ENCODE measurements around the gene RGR.

Gene RGR

GRCh38 chr10:84244651-84245270, at the start of gene RGR:
Gene RGR (plus strand): TSS chr10:84245053. CDS start chr10:84245091, 38 bp downstream.
- DNase-seq (ENCODE audit: low read depth in 2 of 2, low spot score in 1 of 2), result no peak

GRCh38 chr10:84196083-84196482, 48.8 kb upstream of the RGR start:
- no peak for DNase-seq (ENCODE audit: low read depth in 2 of 2, low spot score in 1 of 2)

GRCh38 chr10:84196941-84197340, 47.9 kb upstream of the RGR start:
- no peak for DNase-seq (ENCODE audit: low read depth in 2 of 2, low spot score in 1 of 2)

GRCh38 chr10:84197643-84198042, 47.2 kb upstream of the RGR start:
- DNase-seq (ENCODE audit: low read depth in 2 of 2, low spot score in 1 of 2), result no peak

- DNase-seq (ENCODE audit: low read depth in 2 of 2, low spot score in 1 of 2), result no peak
Observed at GRCh38 chr10:84198206-84198915, 46.5 kb upstream of the RGR start.

- DNase-seq (ENCODE audit: low read depth in 2 of 2, low spot score in 1 of 2), result no peak
Observed at GRCh38 chr10:84200537-84201243, 44.2 kb upstream of the RGR start.

- no peak for DNase-seq (ENCODE audit: low read depth in 2 of 2, low spot score in 1 of 2)
Observed at GRCh38 chr10:84201244-84201606, 43.6 kb upstream of the RGR start.

GRCh38 chr10:84201682-84202081, 43.2 kb upstream of the RGR start:
- DNase-seq (ENCODE audit: low read depth in 2 of 2, low spot score in 1 of 2), result no peak

- DNase-seq (ENCODE audit: low read depth in 2 of 2, low spot score in 1 of 2), result no peak
Observed at GRCh38 chr10:84202349-84202748, 42.5 kb upstream of the RGR start.

- no peak for DNase-seq (ENCODE audit: low read depth in 2 of 2, low spot score in 1 of 2)
Observed at GRCh38 chr10:84204122-84204521, 40.7 kb upstream of the RGR start.

GRCh38 chr10:84204610-84205009, 40.2 kb upstream of the RGR start:
- DNase-seq (ENCODE audit: low read depth in 2 of 2, low spot score in 1 of 2), result no peak

GRCh38 chr10:84205049-84205852, 39.6 kb upstream of the RGR start:
- DNase-seq (ENCODE audit: low read depth in 2 of 2, low spot score in 1 of 2), result peak; percentile 31 to 45

GRCh38 chr10:84205853-84206525, 38.9 kb upstream of the RGR start:
- no peak for DNase-seq (ENCODE audit: low read depth in 2 of 2, low spot score in 1 of 2)

GRCh38 chr10:84208023-84208422, 36.8 kb upstream of the RGR start:
- no peak for DNase-seq (ENCODE audit: low read depth in 2 of 2, low spot score in 1 of 2)

GRCh38 chr10:84211566-84211965, 33.3 kb upstream of the RGR start:
- DNase-seq (ENCODE audit: low read depth in 2 of 2, low spot score in 1 of 2), result no peak

GRCh38 chr10:84212014-84212413, 32.8 kb upstream of the RGR start:
- DNase-seq (ENCODE audit: low read depth in 2 of 2, low spot score in 1 of 2), result no peak

- no peak for DNase-seq (ENCODE audit: low read depth in 2 of 2, low spot score in 1 of 2)
Observed at GRCh38 chr10:84213076-84213475, 31.8 kb upstream of the RGR start.

GRCh38 chr10:84214046-84214572, 30.7 kb upstream of the RGR start:
- DNase-seq (ENCODE audit: low read depth in 2 of 2, low spot score in 1 of 2), result no peak

GRCh38 chr10:84214612-84215235, 30.1 kb upstream of the RGR start:
- DNase-seq (ENCODE audit: low read depth in 2 of 2, low spot score in 1 of 2), result no peak

- no peak for DNase-seq (ENCODE audit: low read depth in 2 of 2, low spot score in 1 of 2)
Observed at GRCh38 chr10:84216834-84217233, 28.0 kb upstream of the RGR start.

Measured in stimulated activated CD8-positive, alpha-beta memory T cell treated with anti-CD3 and anti-CD28 coated beads, Interleukin-4, amount 100 ng/mL, for 1 hour (primary cell).